HepG2 (cell line): Measurements from ENCODE around the gene FAM53C. TPM values are rescaled to one million over a fixed set of nuclear protein-coding genes. Genes with fewer than 3 reads are reported as not detected.

ENCODE experiments used
- CCAR2 ChIP-seq: fragments of 200-400 bp; formaldehyde crosslinking; optimal IDR thresholded peaks from 2 replicates; pipeline ENCODE3; 2018; ENCODE audit warnings: low read depth, mild to moderate bottlenecking, low read length, moderate library complexity
- HMG20A ChIP-seq: IDR thresholded peaks from 2 replicates; pipeline ENCODE4 v1.6.1; 2016; ENCODE audit warnings: borderline replicate concordance
- HNF1A ChIP-seq, 2 experiments: sonication (generic) in 1 of 2; formaldehyde crosslinking in 1 of 2; IDR thresholded peaks; 2 replicates each; pipeline versions ENCODE4 v1.4.0 to v1.6.1; 2016 to 2020; ENCODE audit warnings: borderline replicate concordance in 1 of 2, low read depth in 1 of 2, mild to moderate bottlenecking in 1 of 2, missing genetic modification reagents in 1 of 2
- KLF11 ChIP-seq: IDR thresholded peaks from 2 replicates; pipeline ENCODE4 v1.6.1; 2016; ENCODE audit warnings: missing compliant biosample characterization
- NFE2 ChIP-seq: sonication (generic); formaldehyde crosslinking; IDR thresholded peaks from 2 replicates; pipeline ENCODE4 v1.4.0; 2020; ENCODE audit warnings: missing genetic modification reagents
- SP1 ChIP-seq, 2 experiments: fragments of 450-650 bp in 1 of 2; sonication (generic) in 1 of 2; formaldehyde crosslinking in 1 of 2; IDR thresholded peaks; 2 replicates each; pipeline versions ENCODE4 v1.4.0 to v1.6.1; 2016 to 2020; ENCODE audit warnings: missing genetic modification reagents in 1 of 2
- TFDP2 ChIP-seq: sonication (generic); formaldehyde crosslinking; IDR thresholded peaks from 2 replicates; pipeline ENCODE4 v1.4.0; 2020; ENCODE audit warnings: missing genetic modification reagents
- ZBTB44 ChIP-seq: sonication (generic); formaldehyde crosslinking; IDR thresholded peaks from 2 replicates; pipeline ENCODE4 v1.4.0; 2020; ENCODE audit warnings: missing genetic modification reagents
- ZNF670 ChIP-seq: sonication (generic); formaldehyde crosslinking; IDR thresholded peaks from 2 replicates; pipeline ENCODE4 v1.8.0; 2022; ENCODE audit warnings: mild to moderate bottlenecking, missing genetic modification reagents, borderline replicate concordance
- ZNF839 ChIP-seq: sonication (generic); formaldehyde crosslinking; IDR thresholded peaks from 2 replicates; pipeline ENCODE4 v1.4.0; 2020; ENCODE audit warnings: missing genetic modification reagents, mild to moderate bottlenecking, borderline replicate concordance
- polyA plus RNA-seq, 8 experiments: library from polyadenylated mRNA; depleted of rRNA in 3 of 8; stranded (reverse) in 7 of 8; unstranded in 1 of 8; fragments of >200 nt; fragmentation: Illumina TruSeq in 4 of 8; extraction: Trizol in 4 of 8; gene quantifications; 2 replicates each; pipeline versions ENCODE4 v1.2.1 to v1.2.3, GENCODE V29; 2011 to 2016; ENCODE audit warnings: low read depth in 4 of 8, missing spikeins in 1 of 8, mixed read lengths in 1 of 8; ENCODE audit not compliant: insufficient read depth in 1 of 8
- total RNA-seq, 5 experiments: library from RNA; depleted of rRNA; stranded (reverse); fragments of >200 nt; fragmentation: Illumina TruSeq; extraction: Trizol; gene quantifications; 2 replicates each; pipeline ENCODE4 v1.2.3, GENCODE V29; 2016; ENCODE audit warnings: low read depth in 1 of 5
- TF ChIP-seq, protein P1 (sequence below): sonication (generic); formaldehyde crosslinking; IDR thresholded peaks from 2 replicates; pipeline ENCODE4 v1.8.0; 2022; ENCODE audit warnings: low read depth, missing genetic modification reagents
- TF ChIP-seq, protein P2 (sequence below): IDR thresholded peaks from 2 replicates; pipeline ENCODE4 v1.6.1; 2018; ENCODE audit warnings: missing genetic modification reagents

The FAM53C gene
- total and polyA plus RNA-seq, 2 of the 13 experiments (the other 11 are each of a cell fraction or from before 2014, with no cell fraction given): 26.9 to 30.1 TPM

DNA sequence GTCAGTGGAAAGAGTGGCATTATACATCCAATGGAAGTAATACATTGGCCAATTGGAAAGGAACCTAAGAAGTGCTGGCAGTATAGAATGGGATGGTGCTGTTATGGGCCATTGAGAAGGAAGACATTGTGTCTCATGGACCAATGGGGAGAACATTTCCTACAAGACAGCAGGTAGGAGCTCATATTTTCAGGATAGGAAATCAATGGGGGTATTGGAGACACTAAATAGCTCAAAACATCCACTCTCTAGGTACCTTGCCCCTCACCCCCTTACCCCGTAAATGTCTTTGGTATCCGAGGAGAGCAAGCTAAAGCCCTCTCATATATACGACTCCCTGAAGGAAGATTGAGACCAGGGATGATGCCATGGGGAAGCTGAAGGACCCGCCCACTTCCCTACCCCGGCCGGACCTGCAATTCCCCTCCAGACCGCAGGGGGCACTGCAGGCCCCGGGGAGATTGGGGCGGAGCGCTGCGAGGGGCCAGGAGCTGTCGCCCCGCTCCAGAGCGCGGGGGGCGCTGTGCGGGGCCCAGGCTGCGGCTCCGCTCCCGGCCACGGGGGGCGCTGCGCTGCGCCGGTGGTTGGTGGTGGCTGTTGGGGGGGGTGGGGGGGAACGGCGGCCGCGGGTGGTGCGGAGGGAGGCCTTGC, 14.1 kb downstream of the FAM53C start, which contains the start of gene KDM3B (continued):
- TF ChIP-seq ZBTB44 (CRISPR knock-in tag) (no peak), HNF1A (IDR thresholded peaks at IDR 0.05; ENCODE audit: low read depth) (no peak), HNF1A (CRISPR knock-in tag; IDR thresholded peaks at IDR 0.05; ENCODE audit: borderline replicate concordance) (peak; percentile 60; the same call in 1 of the 2 replicates), TFDP2 (CRISPR knock-in tag) (peak; percentile 45; the same call in 1 of the 2 replicates), ZNF670 (CRISPR knock-in tag) (0 out of 2 replicates have a peak, but pooled peaks have one; percentile 42), ZNF839 (CRISPR knock-in tag) (no peak), CCAR2 (peak; percentile 67), HMG20A (CRISPR knock-in tag) (no peak), KLF11 (no peak), NFE2 (CRISPR knock-in tag) (no peak), SP1 (IDR thresholded peaks at IDR 0.05) (no peak), SP1 (CRISPR knock-in tag; IDR thresholded peaks at IDR 0.05) (peak; percentile 74)
- TF ChIP-seq, protein P1, sequence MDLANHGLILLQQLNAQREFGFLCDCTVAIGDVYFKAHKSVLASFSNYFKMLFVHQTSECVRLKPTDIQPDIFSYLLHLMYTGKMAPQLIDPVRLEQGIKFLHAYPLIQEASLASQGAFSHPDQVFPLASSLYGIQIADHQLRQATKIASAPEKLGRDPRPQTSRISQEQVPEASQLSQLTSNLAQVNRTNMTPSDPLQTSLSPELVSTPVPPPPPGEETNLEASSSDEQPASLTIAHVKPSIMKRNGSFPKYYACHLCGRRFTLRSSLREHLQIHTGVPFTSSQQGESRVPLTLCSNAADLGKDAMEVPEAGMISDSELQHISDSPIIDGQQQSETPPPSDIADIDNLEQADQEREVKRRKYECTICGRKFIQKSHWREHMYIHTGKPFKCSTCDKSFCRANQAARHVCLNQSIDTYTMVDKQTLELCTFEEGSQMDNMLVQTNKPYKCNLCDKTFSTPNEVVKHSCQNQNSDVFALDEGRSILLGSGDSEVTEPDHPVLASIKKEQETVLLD (CRISPR knock-in tag): peak; percentile 77; the same call in 1 of the 2 replicates
- TF ChIP-seq, protein P2, sequence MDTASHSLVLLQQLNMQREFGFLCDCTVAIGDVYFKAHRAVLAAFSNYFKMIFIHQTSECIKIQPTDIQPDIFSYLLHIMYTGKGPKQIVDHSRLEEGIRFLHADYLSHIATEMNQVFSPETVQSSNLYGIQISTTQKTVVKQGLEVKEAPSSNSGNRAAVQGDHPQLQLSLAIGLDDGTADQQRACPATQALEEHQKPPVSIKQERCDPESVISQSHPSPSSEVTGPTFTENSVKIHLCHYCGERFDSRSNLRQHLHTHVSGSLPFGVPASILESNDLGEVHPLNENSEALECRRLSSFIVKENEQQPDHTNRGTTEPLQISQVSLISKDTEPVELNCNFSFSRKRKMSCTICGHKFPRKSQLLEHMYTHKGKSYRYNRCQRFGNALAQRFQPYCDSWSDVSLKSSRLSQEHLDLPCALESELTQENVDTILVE: no peak
